Activated CD4-positive, alpha-beta T cell treated with anti-CD3 and anti-CD28 coated beads, Interleukin-2, amount 50 U/mL, for 48 hours (primary cell): ENCODE measurements around the gene ABHD12B.
"Not testable (repeated sequence)": the region's sequence is repeated elsewhere in the genome, so short reads cannot be mapped to it uniquely, and the experiment has no call there.

Experiments
- DNase-seq, 2 experiments: peaks; one replicate each; pipeline ENCODE4 v3.0.0-alpha.2; 2020

The ABHD12B gene

DNA sequence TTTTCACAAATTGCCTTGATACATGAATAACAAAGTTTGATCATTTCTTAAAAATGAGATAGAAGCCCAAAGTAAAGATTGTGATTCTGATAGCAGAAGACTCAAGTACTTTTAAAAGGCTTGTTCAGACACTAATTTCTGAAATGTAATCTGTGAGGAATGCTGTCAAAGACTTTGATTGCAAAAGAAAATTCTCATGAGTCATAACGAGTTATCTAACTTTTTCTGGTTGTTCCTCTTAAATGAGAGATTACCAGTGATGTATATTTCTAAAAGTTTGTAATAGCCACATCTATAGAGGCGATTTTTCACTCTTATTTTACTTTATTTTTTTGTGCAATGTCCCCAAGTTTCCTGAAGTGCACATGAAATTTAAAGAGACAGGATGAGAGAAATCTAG, 65.5 kb downstream of the ABHD12B start:
- DNase-seq = no peak

DNA sequence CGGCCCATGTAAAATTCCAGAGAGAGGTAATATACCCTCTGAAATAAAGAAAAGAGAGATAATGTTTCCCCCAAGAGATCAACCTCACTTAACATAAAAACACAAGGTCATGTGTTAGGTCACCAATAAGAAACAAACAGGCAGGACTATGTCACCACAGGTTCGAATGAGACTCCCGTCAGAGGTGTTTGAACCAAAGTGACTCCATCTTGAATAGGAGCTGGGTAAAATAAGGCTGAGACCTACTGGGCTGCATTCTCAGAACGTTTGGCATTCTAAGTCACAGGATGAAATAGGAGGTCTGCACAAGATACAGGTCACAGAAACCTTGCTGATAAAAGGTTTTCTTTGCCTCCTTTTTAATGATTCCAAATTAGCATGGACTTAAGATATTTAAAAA, 65.9 kb downstream of the ABHD12B start:
- DNase-seq = no peak

DNA sequence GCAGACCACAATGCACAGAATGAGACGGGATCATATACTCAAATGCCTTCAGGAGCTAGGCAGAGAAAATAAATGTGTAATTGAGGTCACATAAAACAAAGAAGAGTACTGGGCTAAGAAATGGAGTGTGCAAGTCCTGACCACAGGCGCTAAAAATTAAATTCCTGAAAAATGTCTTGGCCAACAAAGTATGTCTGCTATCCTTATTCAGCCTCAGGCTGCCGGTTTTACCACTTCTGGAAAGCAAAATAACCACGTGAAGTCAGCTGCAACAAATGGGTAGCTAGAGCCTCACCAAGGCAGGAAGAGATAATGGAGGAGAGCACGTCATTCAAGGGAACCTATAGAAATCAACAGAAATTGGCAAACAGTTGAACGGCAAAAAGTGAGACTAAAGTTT, 69.3 kb downstream of the ABHD12B start:
- DNase-seq = no peak

DNA sequence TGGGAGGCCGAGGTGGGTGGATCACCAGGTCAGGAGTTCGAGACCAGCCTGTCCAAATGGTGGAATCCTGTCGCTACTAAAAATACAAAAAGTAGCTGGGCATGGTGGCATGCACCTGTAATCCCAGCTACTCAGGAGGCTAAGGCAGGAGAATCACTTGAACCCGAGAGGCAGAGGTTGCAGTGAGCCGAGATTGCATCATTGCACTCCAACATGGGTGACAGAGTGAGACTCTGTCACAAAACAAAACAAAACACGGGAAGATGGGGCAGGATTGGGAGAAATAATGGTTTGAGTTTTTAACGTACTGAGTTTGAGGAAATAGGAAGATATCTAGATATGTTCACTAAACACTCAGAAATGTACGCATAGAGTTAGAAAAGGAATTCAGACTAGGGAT, 69.8 kb downstream of the ABHD12B start:
- DNase-seq = not testable (repeated sequence)

DNA sequence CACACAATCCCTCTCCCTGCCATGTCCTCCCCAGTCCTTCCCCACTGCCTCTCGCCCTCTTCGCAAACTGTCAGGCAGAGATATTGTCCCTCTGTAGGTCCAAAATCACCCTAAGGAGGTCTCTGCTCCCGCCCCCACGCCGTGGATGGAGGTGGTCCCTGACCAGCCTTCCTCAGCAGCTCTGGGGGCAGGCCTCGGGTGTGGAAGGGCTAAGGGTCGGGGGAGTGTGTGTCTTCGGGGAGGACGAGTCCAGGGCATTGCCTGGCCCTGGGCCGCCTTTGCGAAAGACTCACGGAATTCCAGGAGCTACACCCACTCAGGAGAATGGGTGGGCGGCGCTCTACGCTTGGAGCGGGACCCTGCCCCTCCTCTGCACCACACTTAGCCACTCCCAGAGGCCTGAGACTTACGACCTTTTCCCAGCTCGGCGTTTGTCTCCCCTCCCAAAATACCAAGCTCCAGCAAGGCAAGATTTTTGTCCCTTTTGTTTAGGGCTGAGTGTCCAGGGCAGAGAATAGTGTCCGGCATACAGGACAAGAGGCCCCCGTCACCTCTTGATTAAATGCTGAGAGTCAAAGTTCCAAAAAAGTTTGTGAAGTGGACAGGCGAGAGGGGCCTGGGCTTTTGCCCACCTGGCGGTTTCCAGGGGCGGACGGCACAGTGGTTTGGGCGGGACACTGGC, 71.5 kb downstream of the ABHD12B start:
- DNase-seq = no peak

DNA sequence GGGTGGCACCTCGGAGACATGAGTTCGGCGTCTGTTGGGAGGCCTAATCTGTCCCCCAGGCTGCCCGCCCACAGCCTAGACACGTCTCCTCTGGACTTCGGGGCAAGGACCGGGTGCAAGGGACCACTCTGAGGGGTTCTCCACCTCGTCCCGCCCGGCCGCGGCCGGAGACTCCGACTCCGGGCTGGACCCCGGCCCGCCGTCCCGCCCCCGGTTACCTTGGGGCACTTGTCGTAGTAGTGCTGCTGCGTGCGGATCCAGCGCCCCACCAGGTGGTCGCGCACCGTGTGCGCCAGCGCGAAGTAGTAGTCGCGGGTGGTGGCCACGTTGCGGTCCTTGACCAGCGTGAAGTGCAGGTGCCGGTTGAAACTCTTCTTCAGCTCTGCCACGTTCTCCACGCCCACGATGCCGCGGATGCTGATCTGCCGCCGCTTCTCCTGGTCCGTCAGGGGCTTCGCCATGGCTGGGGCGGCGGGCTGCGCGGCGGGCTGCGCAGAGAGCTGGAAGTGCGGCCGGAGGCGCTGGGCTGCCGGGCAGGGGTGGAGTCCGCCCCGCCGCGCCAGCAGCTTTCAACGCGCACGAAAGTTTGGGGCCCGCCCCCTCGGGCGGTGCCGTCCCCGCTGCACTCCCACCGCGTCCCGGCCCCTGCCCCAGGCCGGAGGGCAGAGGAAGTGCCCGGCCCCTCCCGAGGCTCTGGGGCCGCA, 72.2 kb downstream of the ABHD12B start, which contains the start of gene PYGL:
TSS of gene PYGL (minus strand) at position 541 of the 704 bp plus-strand sequence. CDS start at position 461, 80 bp downstream.
- DNase-seq = peak; percentile 39

DNA sequence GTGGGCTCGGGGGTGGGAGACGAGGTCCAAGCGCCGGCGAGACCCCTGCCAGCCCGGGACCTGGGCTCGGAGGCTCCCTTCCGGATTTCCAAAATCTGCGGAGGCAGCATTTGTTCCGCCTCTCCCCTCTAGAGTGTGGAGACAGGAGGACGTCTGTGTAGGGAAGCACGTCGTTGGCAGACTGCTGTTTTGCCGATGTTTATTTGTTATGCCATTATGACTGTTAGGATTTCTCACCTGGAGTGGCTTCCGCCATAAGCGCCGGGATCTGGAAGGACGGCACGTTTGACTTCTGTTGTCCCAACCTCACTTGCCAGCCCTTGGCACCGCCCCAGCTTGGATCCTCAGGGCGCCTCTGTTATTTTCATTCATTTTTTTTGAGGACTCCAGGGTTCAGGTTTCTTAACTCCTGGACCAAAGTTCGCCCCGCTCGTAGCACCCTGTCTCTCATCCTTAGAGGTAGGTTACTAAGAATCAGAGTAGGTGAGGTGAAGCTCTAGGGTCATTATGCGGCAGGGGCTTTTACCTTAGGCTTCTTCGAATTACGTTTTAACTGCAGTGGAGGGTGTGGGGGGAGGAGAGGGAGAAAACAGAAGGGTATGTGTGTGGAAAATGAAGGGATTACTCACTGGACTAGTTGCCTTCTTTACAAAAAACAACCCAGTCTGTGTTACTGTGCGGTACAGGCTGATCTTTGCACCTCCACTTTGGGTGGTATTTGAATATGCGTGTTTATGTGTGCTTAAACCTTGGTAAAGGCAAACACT, 73.0 kb downstream of the ABHD12B start:
- peak; percentile 17 to 25 for DNase-seq

DNA sequence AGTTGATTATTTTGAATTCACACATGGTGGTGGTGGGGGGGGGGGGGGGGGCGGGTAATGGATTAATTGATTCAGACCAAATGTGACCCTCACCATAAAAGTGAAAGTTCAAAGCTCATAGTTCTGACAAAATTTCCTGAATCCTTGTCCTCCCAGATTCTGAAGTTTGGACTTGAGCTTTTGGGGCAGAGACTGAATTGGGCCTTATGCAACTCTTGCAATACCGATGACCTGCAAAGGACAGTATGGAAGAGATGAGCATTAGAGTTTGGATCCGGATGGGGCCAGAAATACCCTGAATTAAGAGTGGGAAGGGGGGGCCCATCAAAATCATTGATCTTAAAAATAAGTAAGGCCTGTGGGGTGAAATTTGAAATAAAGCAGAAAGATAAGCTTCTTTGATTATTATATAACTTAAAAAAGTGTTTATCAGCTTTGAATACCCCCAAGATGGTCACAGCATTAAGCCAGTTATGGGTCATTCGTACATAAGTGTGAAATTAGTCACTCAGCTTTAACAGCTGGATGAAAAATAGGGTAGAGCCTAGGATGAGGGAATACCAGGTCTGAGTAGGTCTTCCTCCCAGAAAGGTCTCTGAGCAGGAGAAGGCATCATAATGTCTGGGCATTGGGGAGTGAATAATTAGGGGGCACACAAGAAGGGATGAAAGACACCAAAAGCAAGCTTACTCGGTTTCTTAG, 74.5 kb downstream of the ABHD12B start:
- DNase-seq = no peak

DNA sequence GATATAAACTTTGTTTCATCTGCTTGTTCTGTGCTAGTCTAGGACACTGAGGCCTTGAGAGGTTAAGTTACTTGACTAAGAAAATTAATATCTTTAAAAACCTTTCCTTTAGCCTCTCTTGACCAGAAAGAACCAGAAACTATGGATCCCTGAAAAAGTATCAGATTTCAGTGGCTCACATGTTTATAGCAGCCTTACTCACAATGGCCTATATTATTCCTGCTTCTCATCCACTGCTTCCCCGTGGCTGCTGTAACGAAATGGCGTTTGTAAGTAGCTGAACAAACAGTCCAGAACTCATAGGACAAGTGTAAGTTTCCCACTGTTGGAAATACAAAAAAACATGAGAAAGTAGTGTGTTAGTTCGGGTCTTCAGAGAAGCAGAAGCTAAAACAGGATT, 75.6 kb downstream of the ABHD12B start:
- no peak for DNase-seq

DNA sequence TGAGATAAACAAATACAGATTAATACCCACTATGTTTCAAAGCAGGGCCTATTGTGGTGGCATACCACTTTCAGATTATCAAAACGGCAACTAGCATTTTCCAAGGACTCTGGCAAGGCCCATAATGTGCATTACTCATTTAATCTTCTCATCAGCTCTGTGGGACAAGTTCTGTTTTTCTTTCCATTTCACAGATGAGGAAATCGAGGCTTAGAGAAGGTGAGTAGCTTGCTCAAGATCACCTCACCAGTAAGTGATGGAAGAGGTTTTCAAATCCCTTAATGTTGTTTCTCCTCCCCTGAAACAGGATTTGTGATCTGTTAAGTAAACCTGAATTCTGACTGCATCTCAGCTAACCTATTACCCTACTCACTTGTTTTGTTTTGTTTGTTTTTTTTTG, 76.4 kb downstream of the ABHD12B start:
- no peak for DNase-seq

DNA sequence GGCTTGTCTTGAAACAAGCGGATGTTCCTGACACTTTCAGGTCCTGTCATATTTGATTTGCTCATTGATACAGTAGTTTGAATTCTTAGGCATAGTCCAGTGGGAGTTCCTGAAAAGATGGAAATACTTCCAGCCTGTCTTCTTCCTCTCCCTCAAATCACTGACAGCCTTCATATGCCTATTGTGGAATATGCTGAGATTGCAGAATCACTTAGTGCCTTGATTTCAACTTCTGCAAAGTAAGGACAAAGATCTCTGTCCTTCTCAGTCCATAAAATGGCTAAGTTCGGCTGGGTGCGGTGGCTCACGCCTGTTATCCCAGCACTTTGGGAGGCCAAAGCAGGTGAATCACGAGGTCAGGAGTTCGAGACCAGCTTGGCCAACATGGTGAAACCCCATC, 79.2 kb downstream of the ABHD12B start:
- no peak for DNase-seq

DNA sequence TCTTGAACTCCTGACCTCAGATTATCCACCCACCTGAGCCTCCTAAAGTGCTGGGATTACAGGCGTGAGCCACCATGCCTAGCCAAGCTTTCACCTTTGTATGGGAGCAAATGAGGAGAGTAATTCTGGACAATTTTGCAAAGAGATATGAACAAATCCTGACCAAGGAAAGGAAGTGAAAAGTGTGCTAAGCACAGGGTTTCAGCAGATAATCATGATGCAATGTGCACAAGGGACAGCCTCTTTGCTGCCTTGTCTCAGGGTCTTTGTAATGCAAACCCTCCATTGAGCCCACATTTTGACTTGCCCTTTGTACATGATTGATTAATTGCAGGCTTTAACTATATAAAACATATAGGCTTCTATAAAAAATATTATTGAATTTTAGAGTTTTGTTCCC, 81.6 kb downstream of the ABHD12B start:
- DNase-seq = no peak
